GM23248 (cell line): ENCODE measurements around the gene CORO7.

Experiments
- EZH2 ChIP-seq: fragments of 200-600 bp; sonication (generic); IDR thresholded peaks from 2 replicates; pipeline ENCODE4 v1.6.1; 2018; ENCODE audit warnings: antibody characterized with exemption, mild to moderate bottlenecking; ENCODE audit not compliant: insufficient read depth, poor library complexity, severe bottlenecking
- EZH2phosphoT487 ChIP-seq: fragments of 200-600 bp; sonication (generic); IDR thresholded peaks from 2 replicates; pipeline ENCODE4 v1.6.1; 2018; ENCODE audit warnings: antibody characterized with exemption, moderate library complexity, mild to moderate bottlenecking, low read depth; ENCODE audit not compliant: insufficient read depth

GRCh38 chr16:4347010-4347409 lies 69.4 kb downstream of the CORO7 start:
- TF ChIP-seq EZH2 (no peak), EZH2phosphoT487 (no peak)
